Keratinocyte (primary cell): ENCODE data around the gene GPR157. TPM values are rescaled to one million over a fixed set of nuclear protein-coding genes. Genes with fewer than 3 reads are reported as not detected.

Source experiments
- DNase-seq: peaks from one replicate; pipeline ENCODE4 v3.0.0-alpha.2; 2011; ENCODE audit warnings: low read depth, missing footprints, low spot score
- FAIRE-seq: peaks from 2 replicates; lab custom pipeline; 2011; peaks lifted over from hg19 to GRCh38; lab: Jason Lieb, UNC
- H2AFZ ChIP-seq: 2 replicates; pipeline ENCODE4 v1.6.0; 2012; ENCODE audit warnings: low read length, control low read depth, inconsistent platforms; ENCODE audit not compliant: control insufficient read depth
- H3K27ac ChIP-seq: 2 replicates; pipeline ENCODE4 v1.5.1; 2011; ENCODE audit warnings: low read length; ENCODE audit not compliant: control insufficient read depth, insufficient read depth
- H3K27me3 ChIP-seq: 3 replicates; pipeline ENCODE4 v1.6.0; 2011; ENCODE audit warnings: low read length; ENCODE audit not compliant: control insufficient read depth, insufficient read depth; ENCODE audit errors: extremely low read depth
- H3K36me3 ChIP-seq, 2 experiments: 2 replicates in 1 of 2; 3 replicates in 1 of 2; pipeline ENCODE4 v1.5.1; 2011; ENCODE audit warnings: low read length in 2 of 2, mild to moderate bottlenecking in 1 of 2; ENCODE audit not compliant: control insufficient read depth in 2 of 2, insufficient read depth in 2 of 2; ENCODE audit errors: extremely low read depth in 1 of 2
- H3K4me1 ChIP-seq: 3 replicates; pipeline ENCODE4 v1.5.1; 2011; ENCODE audit warnings: low read length; ENCODE audit not compliant: control insufficient read depth, insufficient read depth; ENCODE audit errors: extremely low read depth
- H3K4me2 ChIP-seq: 3 replicates; pipeline ENCODE4 v1.6.0; 2011; ENCODE audit warnings: low read depth, low read length; ENCODE audit not compliant: control insufficient read depth, insufficient read depth; ENCODE audit errors: extremely low read depth
- H3K4me3 ChIP-seq, 3 experiments: fragments of 200-600 bp in 1 of 3; sonication (generic) in 1 of 3; 2 replicates in 2 of 3; 3 replicates in 1 of 3; pipeline ENCODE4 v1.5.1; 2011 to 2016; ENCODE audit warnings: low read length in 3 of 3, mild to moderate bottlenecking in 3 of 3, control low read depth in 2 of 3, inconsistent platforms in 1 of 3, low read depth in 1 of 3, mixed read lengths in 1 of 3, mixed run types in 1 of 3, moderate library complexity in 1 of 3; ENCODE audit not compliant: control insufficient read depth in 2 of 3, insufficient read depth in 2 of 3; ENCODE audit errors: extremely low read depth in 1 of 3
- H3K79me2 ChIP-seq: 2 replicates; pipeline ENCODE4 v1.6.0; 2012; ENCODE audit warnings: low read length; ENCODE audit not compliant: control insufficient read depth, insufficient read depth
- H3K9ac ChIP-seq: 3 replicates; pipeline ENCODE4 v1.6.0; 2011; ENCODE audit warnings: low read length; ENCODE audit not compliant: control insufficient read depth, insufficient read depth; ENCODE audit errors: extremely low read depth
- H3K9me1 ChIP-seq: 3 replicates; pipeline ENCODE4 v1.6.0; 2011; ENCODE audit warnings: low read length; ENCODE audit not compliant: control insufficient read depth, insufficient read depth; ENCODE audit errors: extremely low read depth
- H3K9me3 ChIP-seq: 2 replicates; pipeline ENCODE4 v1.5.1; 2012; ENCODE audit warnings: low read depth, low read length; ENCODE audit not compliant: control insufficient read depth
- H4K20me1 ChIP-seq: 3 replicates; pipeline ENCODE4 v1.6.0; 2011; ENCODE audit warnings: low read length; ENCODE audit not compliant: control insufficient read depth, insufficient read depth; ENCODE audit errors: extremely low read depth
- CTCF ChIP-seq, 3 experiments: IDR thresholded peaks in 1 of 3; conservative IDR thresholded peaks in 1 of 3; optimal IDR thresholded peaks in 1 of 3; 2 replicates in 2 of 3; 3 replicates in 1 of 3; pipeline versions ENCODE3 to v1.5.1; 2011; ENCODE audit warnings: low read length in 3 of 3, mild to moderate bottlenecking in 3 of 3, moderate library complexity in 2 of 3, control low read depth in 1 of 3, inconsistent platforms in 1 of 3; ENCODE audit not compliant: insufficient read depth in 2 of 3; ENCODE audit errors: extremely low read depth in 1 of 3
- EZH2 ChIP-seq: IDR thresholded peaks from one replicate; pipeline ENCODE4 v1.6.1; 2012; ENCODE audit warnings: inconsistent platforms, mild to moderate bottlenecking, low read length, moderate library complexity
- dilution Hi-C: fragments of 300-500 bp; cut with MboI; formaldehyde crosslinking; loops from one replicate; pipeline ENCODE4 v1.7.0; 2020; ENCODE audit warnings: low sequenced_read_pairs; ENCODE audit not compliant: extremely low pct_ligation_motif_present
- polyA plus RNA-seq, 5 experiments: library from polyadenylated mRNA; depleted of rRNA in 3 of 5; stranded (reverse) in 3 of 5; stranded (forward) in 1 of 5; unstranded in 1 of 5; fragments of >200 nt; gene quantifications; 1 replicate in 1 of 5; 2 replicates in 3 of 5; 3 replicates in 1 of 5; pipeline versions ENCODE4 v1.2.1 to v1.2.3, GENCODE V29; 2011 to 2012; ENCODE audit warnings: missing spikeins in 2 of 5, low read depth in 1 of 5, low replicate concordance in 1 of 5

GPR157 gene
- polyA plus RNA-seq, 1 donor (not counting 4 experiments of a cell fraction or from before 2014, with no cell fraction given) = 6.5 TPM

- dilution Hi-C loops = no loop called here
- DNase-seq = no peak
- Histone ChIP-seq H3K79me2 (no peaks in the 10 kb centered on the region), H3K9ac (no peak overlapping the region), H3K4me2 (no peak overlapping the region), H3K9me3 (no peaks in the 10 kb centered on the region), H3K4me3 (no peak overlapping the region), H2AFZ (no peak overlapping the region), H3K27ac (no peak overlapping the region), H3K4me1 (no peaks in the 10 kb centered on the region), H4K20me1 (no peaks in the 10 kb centered on the region), H3K9me1 (no peaks in the 10 kb centered on the region), H3K36me3 (peaks cover 2% of the 10 kb centered on the region in 2 experiments), H3K27me3 (no peaks in the 10 kb centered on the region)
- no peak for FAIRE-seq
- TF ChIP-seq CTCF (optimal IDR thresholded peaks at IDR 0.05 in 1 of 3, IDR thresholded peaks at IDR 0.05 in 1 of 3, conservative IDR thresholded peaks at IDR 0.05 in 1 of 3; ENCODE audit: extremely low read depth in 1 of 3, insufficient read depth in 2 of 3, low read length in 3 of 3) (peak; percentile 81 to 82 (median 81)), EZH2 (no peak)
Measured at GRCh38 chr1:9101510-9102146, 27.3 kb downstream of the GPR157 start.

GRCh38 chr1:9100471-9101043, 28.3 kb downstream of the GPR157 start:
- H3K9me1 ChIP-seq = no peaks in the 10 kb centered on the region
- H2AFZ ChIP-seq = no peak overlapping the region
- FAIRE-seq (no peak), DNase-seq (no peak)
- H3K27me3 ChIP-seq = no peaks in the 10 kb centered on the region
- no peak overlapping the region for H3K27ac ChIP-seq
- no peaks in the 10 kb centered on the region for H3K9me3 ChIP-seq
- dilution Hi-C loops = no loop called here
- H3K4me1 ChIP-seq = no peaks in the 10 kb centered on the region
- TF ChIP-seq CTCF (optimal IDR thresholded peaks at IDR 0.05 in 1 of 3, IDR thresholded peaks at IDR 0.05 in 1 of 3, conservative IDR thresholded peaks at IDR 0.05 in 1 of 3; ENCODE audit: extremely low read depth in 1 of 3, insufficient read depth in 2 of 3, low read length in 3 of 3) (no peak), EZH2 (no peak)
- H3K79me2 ChIP-seq = no peaks in the 10 kb centered on the region
- no peak overlapping the region for H3K9ac ChIP-seq
- H3K4me2 ChIP-seq = no peak overlapping the region
- H4K20me1 ChIP-seq = no peaks in the 10 kb centered on the region
- no peak overlapping the region for H3K4me3 ChIP-seq
- peaks cover 2% of the 10 kb centered on the region in 2 experiments for H3K36me3 ChIP-seq
